ENCODE measurements around the gene CRYBB3.

- no peak for TF ChIP-seq EZH2 (IDR thresholded peaks at IDR 0.05; ENCODE audit: borderline replicate concordance, insufficient read depth, low read depth, low read length, poor library complexity, severe bottlenecking)
- no peak for TF ChIP-seq CTCF (IDR thresholded peaks at IDR 0.05)
Measured at GRCh38 chr22:25208328-25208727, 8.7 kb downstream of the CRYBB3 start.
